IMR-90 (cell line): ENCODE data around the gene FNDC1. TPM values are rescaled to one million over a fixed set of nuclear protein-coding genes. Genes with fewer than 3 reads are reported as not detected.

Experiments used
- ATAC-seq: fragments of 200-7000 bp; cut with Tn5 transposase; 2 replicates; pipeline ENCODE4 v1.9.1; 2020; ENCODE audit warnings: low read depth, mild to moderate bottlenecking, moderate library complexity
- BruUV-seq: library from RNA; stranded (reverse); fragments of 400-500 nt; replicated peaks from 2 replicates; lab custom pipeline; 2021; lab: Mats Ljungman, UMichigan
- CTCF ChIA-PET: fragments of 300-600 bp; formaldehyde crosslinking; extraction: SDS; loops from one replicate; lab custom pipeline; 2021; ENCODE audit warnings: antibody characterized with exemption; lab: Yijun Ruan, JAX
- POLR2A ChIA-PET: fragments of 300-600 bp; sonication (Branson Sonifier 250); formaldehyde crosslinking; loops from one replicate; lab custom pipeline; 2022; ENCODE audit warnings: antibody characterized with exemption; ENCODE audit not compliant: unreplicated experiment; lab: Charles Lee
- DNase-seq: peaks from one replicate; pipeline ENCODE4 v3.0.0; 2013
- H2AFZ ChIP-seq: replicated peaks from 2 replicates; pipeline ENCODE3; 2013; ENCODE audit warnings: low read length, mild to moderate bottlenecking; ENCODE audit not compliant: poor library complexity
- H2AK5ac ChIP-seq: 2 replicates; pipeline ENCODE4 v1.6.1; 2013; ENCODE audit warnings: low read depth, low read length, inconsistent platforms
- H2AK9ac ChIP-seq: replicated peaks from 2 replicates; pipeline ENCODE3; 2013; ENCODE audit warnings: mild to moderate bottlenecking, low read depth, low read length, moderate library complexity; ENCODE audit not compliant: poor library complexity
- H2BK120ac ChIP-seq: 2 replicates; pipeline ENCODE4 v1.6.1; 2013; ENCODE audit warnings: low read depth, low read length, inconsistent platforms
- H2BK15ac ChIP-seq: 3 replicates; pipeline ENCODE4 v1.6.1; 2013; ENCODE audit warnings: low read depth, low read length, inconsistent platforms
- H2BK20ac ChIP-seq: 2 replicates; pipeline ENCODE4 v1.6.1; 2013; ENCODE audit warnings: low read depth, mild to moderate bottlenecking, inconsistent platforms, low read length, moderate library complexity
- H2BK5ac ChIP-seq: 2 replicates; pipeline ENCODE4 v1.6.1; 2013; ENCODE audit warnings: mild to moderate bottlenecking, low read depth, low read length, inconsistent platforms; ENCODE audit not compliant: poor library complexity, severe bottlenecking
- H3K14ac ChIP-seq: replicated peaks from 2 replicates; pipeline ENCODE4 v1.6.1; 2013; ENCODE audit warnings: low read depth, low read length, inconsistent platforms
- H3K18ac ChIP-seq: 2 replicates; pipeline ENCODE4 v1.6.1; 2013; ENCODE audit warnings: low read depth, low read length, control low read depth
- H3K23ac ChIP-seq: 2 replicates; pipeline ENCODE4 v1.6.1; 2013; ENCODE audit warnings: low read depth, low read length, inconsistent platforms
- H3K27ac ChIP-seq: 2 replicates; pipeline ENCODE4 v1.5.1; 2013; ENCODE audit warnings: mild to moderate bottlenecking, control low read depth, low read length; ENCODE audit not compliant: insufficient read depth
- H3K27me3 ChIP-seq: 2 replicates; pipeline ENCODE4 v1.6.1; 2013; ENCODE audit warnings: low read length; ENCODE audit not compliant: control insufficient read depth, insufficient read depth
- H3K36me3 ChIP-seq: 2 replicates; pipeline ENCODE4 v1.6.1; 2013; ENCODE audit warnings: low read length, mixed read lengths; ENCODE audit not compliant: control insufficient read depth, insufficient read depth
- H3K4ac ChIP-seq: 2 replicates; pipeline ENCODE4 v1.6.1; 2013; ENCODE audit warnings: low read depth, low read length, inconsistent platforms
- H3K4me1 ChIP-seq: 2 replicates; pipeline ENCODE4 v1.6.1; 2013; ENCODE audit warnings: low read length, mixed read lengths; ENCODE audit not compliant: control insufficient read depth, insufficient read depth
- H3K4me2 ChIP-seq: 2 replicates; pipeline ENCODE4 v1.6.1; 2013; ENCODE audit warnings: low read depth, mild to moderate bottlenecking, control low read depth, low read length, moderate library complexity
- H3K4me3 ChIP-seq: 2 replicates; pipeline ENCODE4 v1.5.1; 2013; ENCODE audit warnings: low read depth, mild to moderate bottlenecking, control low read depth, low read length, moderate library complexity; ENCODE audit not compliant: insufficient read depth
- H3K56ac ChIP-seq: 2 replicates; pipeline ENCODE4 v1.6.1; 2013; ENCODE audit warnings: low read length, inconsistent platforms; ENCODE audit not compliant: insufficient read depth; ENCODE audit errors: extremely low read depth
- H3K79me1 ChIP-seq, 2 experiments: 2 replicates each; pipeline ENCODE4 v1.6.1; 2013; ENCODE audit warnings: low read length in 2 of 2, inconsistent platforms in 1 of 2, low read depth in 1 of 2
- H3K9ac ChIP-seq: 2 replicates; pipeline ENCODE4 v1.6.1; 2013; ENCODE audit warnings: low read depth, low read length, control low read depth
- H3K9me1 ChIP-seq: 2 replicates; pipeline ENCODE4 v1.6.1; 2013; ENCODE audit warnings: low read length, inconsistent platforms; ENCODE audit not compliant: insufficient read depth
- H3K9me3 ChIP-seq: 2 replicates; pipeline ENCODE4 v1.6.1; 2013; ENCODE audit warnings: low read length; ENCODE audit not compliant: control insufficient read depth, insufficient read depth
- H4K20me1 ChIP-seq: 2 replicates; pipeline ENCODE4 v1.6.1; 2013; ENCODE audit warnings: low read length, inconsistent platforms; ENCODE audit not compliant: insufficient read depth
- H4K5ac ChIP-seq: 2 replicates; pipeline ENCODE4 v1.6.1; 2013; ENCODE audit warnings: mild to moderate bottlenecking, low read depth, low read length, control low read depth
- H4K8ac ChIP-seq, 2 experiments: 2 replicates each; pipeline ENCODE4 v1.6.1; 2013; ENCODE audit warnings: low read depth in 2 of 2, low read length in 2 of 2, control low read depth in 1 of 2, inconsistent platforms in 1 of 2
- H4K91ac ChIP-seq: 2 replicates; pipeline ENCODE4 v1.6.1; 2013; ENCODE audit warnings: low read depth, low read length, inconsistent platforms; ENCODE audit not compliant: insufficient read depth
- BHLHE40 ChIP-seq: fragments of 150-350 bp; IDR thresholded peaks from 2 replicates; pipeline ENCODE4 v1.6.1; 2016; ENCODE audit warnings: mild to moderate bottlenecking, low read depth, low read length
- MAFK ChIP-seq: IDR thresholded peaks from 2 replicates; pipeline ENCODE4 v1.6.1; 2012; ENCODE audit warnings: low read depth, low read length, improper control_type of control experiment
- NFE2L2 ChIP-seq: fragments of 150-350 bp; IDR thresholded peaks from 2 replicates; pipeline ENCODE4 v1.6.1; 2016; ENCODE audit warnings: low read depth, mild to moderate bottlenecking, low read length
- POLR2A ChIP-seq: IDR thresholded peaks from 2 replicates; pipeline ENCODE4 v1.6.1; 2012; ENCODE audit warnings: mild to moderate bottlenecking, low read depth, low read length
- RAD21 ChIP-seq: IDR thresholded peaks from 2 replicates; pipeline ENCODE4 v1.6.1; 2012; ENCODE audit warnings: low read length, improper control_type of control experiment
- WGBS, 2 experiments: methylation state at CpG; one replicate each; pipeline versions ENCODE4 v1.1.5 to v1.1.7; 2013; ENCODE audit warnings: missing lambda C conversion rate in 2 of 2; ENCODE audit not compliant: insufficient read length in 1 of 2; ENCODE audit errors: extremely low coverage in 2 of 2; 5-methylcytosine and 5-hydroxymethylcytosine counted together
- dilution Hi-C: fragments of 300-500 bp; cut with HindIII; formaldehyde crosslinking; loops from one replicate; pipeline ENCODE4 v1.14.3; 2018; ENCODE audit warnings: low sequenced_read_pairs; ENCODE audit not compliant: unreplicated experiment
- in situ Hi-C: fragments of 300-500 bp; cut with MboI; formaldehyde crosslinking; loops from 3 replicates; pipeline ENCODE4 v1.14.3; 2019; ENCODE audit warnings: low sequenced_read_pairs, inconsistent platforms, mixed read lengths
- intact Hi-C: fragments of 100-400 bp; cut with micrococcal nuclease; formaldehyde crosslinking; loops from 2 replicates; pipeline ENCODE4 v1.10.0; 2022
- polyA plus RNA-seq, 3 experiments: library from polyadenylated mRNA; depleted of rRNA; stranded (reverse); fragments of >200 nt; gene quantifications; 2 replicates each; pipeline ENCODE4 v1.2.3, GENCODE V29; 2012; ENCODE audit warnings: low replicate concordance in 1 of 3
- total RNA-seq: library from RNA; depleted of rRNA; stranded (reverse); fragments of >200 nt; gene quantifications from 2 replicates; pipeline ENCODE4 v1.2.3, GENCODE V29; 2012

Gene FNDC1
- total and polyA plus RNA-seq, 2 of the 4 experiments (the other 2 are of a cell fraction): 0.03 TPM; not detected in 1

- DNase-seq: no peak
- ChIA-PET CTCF (interaction anchor here (0.6 to 1.0 kb wide), 2 partner anchors 11 to 291 kb away, joined by 3 read pairs; no protein-coding TSS in a partner anchor), POLR2A (no interaction called here)
- H3K4me3 ChIP-seq: no peak overlapping the region
- H2AK9ac ChIP-seq: no peak overlapping the region
- H3K4ac ChIP-seq: no peak overlapping the region
- no peak overlapping the region for H2AFZ ChIP-seq
- no peak overlapping the region for H3K23ac ChIP-seq
- no peak overlapping the region for H3K27ac ChIP-seq
- no peak for ATAC-seq
- H2AK5ac ChIP-seq: no peak overlapping the region
- H2BK120ac ChIP-seq: no peak overlapping the region
- H3K9ac ChIP-seq: no peak overlapping the region
- no peak overlapping the region for H4K8ac ChIP-seq
- no peak overlapping the region for H3K18ac ChIP-seq
- H3K56ac ChIP-seq: no peak overlapping the region
- H3K27me3 ChIP-seq: peaks cover 11% of the 10 kb centered on the region
- BruUV-seq: no TSS peak
- TF ChIP-seq MAFK (no peak), BHLHE40 (no peak), POLR2A (no peak), NFE2L2 (no peak), RAD21 (no peak)
- H3K4me2 ChIP-seq: no peak overlapping the region
- H4K5ac ChIP-seq: no peak overlapping the region
- dilution Hi-C loops (no loop called here), in situ Hi-C loops (no loop called here), intact Hi-C loops (no loop called here)
- H3K79me1 ChIP-seq: no peaks in the 10 kb centered on the region
- no peaks in the 10 kb centered on the region for H3K9me1 ChIP-seq
- 39% methylated on average over 2 of the region's 8 CpGs; no CpG with 5 or more reads in 1 of the 2 experiments for whole genome bisulfite sequencing, 2 experiments
- H4K91ac ChIP-seq: no peak overlapping the region
- H2BK5ac ChIP-seq: no peak overlapping the region
- H4K20me1 ChIP-seq: no peaks in the 10 kb centered on the region
- no peak overlapping the region for H2BK15ac ChIP-seq
- no peak overlapping the region for H3K14ac ChIP-seq
- H3K36me3 ChIP-seq: no peaks in the 10 kb centered on the region
- no peaks in the 10 kb centered on the region for H3K9me3 ChIP-seq
- H3K4me1 ChIP-seq: no peaks in the 10 kb centered on the region
- H2BK20ac ChIP-seq: no peak overlapping the region
Observed at GRCh38 chr6:159229651-159230051, 60.5 kb downstream of the FNDC1 start.
